Embryonic facial prominence (tissue), 1 donor: ENCODE results near the gene CCDC90B.
A peak's percentile ranks its signal among the peaks of the same experiment; 100 is the strongest.
"Not testable (repeated sequence)": the region's sequence is repeated elsewhere in the genome, so short reads cannot be mapped to it uniquely, and the experiment has no call there.

Experiments used
- DNase-seq: peaks from one replicate; pipeline ENCODE4 v3.0.0-alpha.2; 2016; ENCODE audit errors: extremely low spot score

The CCDC90B gene, protein sequence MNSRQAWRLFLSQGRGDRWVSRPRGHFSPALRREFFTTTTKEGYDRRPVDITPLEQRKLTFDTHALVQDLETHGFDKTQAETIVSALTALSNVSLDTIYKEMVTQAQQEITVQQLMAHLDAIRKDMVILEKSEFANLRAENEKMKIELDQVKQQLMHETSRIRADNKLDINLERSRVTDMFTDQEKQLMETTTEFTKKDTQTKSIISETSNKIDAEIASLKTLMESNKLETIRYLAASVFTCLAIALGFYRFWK

DNA sequence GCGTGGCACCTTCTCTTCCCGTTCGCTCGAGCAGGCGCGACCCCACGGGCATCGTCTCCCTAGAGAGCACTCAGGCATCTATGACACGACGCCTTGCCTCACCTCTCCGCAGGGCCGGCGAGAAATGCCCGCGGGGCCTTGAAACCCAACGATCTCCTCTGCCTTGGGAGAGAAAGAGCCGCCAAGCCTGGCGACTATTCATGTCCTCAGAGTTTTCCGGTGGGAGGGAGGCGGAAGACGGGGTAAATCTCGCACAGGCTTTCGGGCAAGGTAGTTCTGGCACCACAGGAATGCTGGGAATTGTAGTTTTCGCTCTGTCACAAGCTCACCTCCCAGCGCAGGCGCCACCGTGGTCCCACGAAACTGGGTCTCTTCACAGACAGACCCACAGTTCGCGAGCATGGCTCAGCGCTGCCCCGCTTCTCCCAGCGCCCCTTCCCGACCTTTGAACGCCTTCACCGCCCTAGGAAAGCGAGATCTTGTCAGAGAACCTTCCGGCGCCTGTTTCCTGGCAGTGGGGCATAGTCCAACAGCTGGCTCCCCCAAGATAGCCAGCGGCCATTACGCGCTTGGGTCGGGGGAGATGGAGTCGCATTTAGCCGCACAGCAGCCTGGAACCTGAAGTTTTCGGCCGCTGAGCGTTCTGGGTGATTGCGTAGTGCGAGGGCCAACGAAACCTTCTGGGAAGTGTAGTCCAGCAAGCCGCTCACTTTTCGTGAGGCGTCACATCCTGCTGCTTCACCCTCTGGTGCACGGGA lies at the start of gene CCDC90B:
Gene CCDC90B, minus strand, starts transcription at position 597 of the 758 bp plus-strand sequence. Its CDS starts 395 bp downstream, at position 202.
- DNase-seq: peak; percentile 96

DNA sequence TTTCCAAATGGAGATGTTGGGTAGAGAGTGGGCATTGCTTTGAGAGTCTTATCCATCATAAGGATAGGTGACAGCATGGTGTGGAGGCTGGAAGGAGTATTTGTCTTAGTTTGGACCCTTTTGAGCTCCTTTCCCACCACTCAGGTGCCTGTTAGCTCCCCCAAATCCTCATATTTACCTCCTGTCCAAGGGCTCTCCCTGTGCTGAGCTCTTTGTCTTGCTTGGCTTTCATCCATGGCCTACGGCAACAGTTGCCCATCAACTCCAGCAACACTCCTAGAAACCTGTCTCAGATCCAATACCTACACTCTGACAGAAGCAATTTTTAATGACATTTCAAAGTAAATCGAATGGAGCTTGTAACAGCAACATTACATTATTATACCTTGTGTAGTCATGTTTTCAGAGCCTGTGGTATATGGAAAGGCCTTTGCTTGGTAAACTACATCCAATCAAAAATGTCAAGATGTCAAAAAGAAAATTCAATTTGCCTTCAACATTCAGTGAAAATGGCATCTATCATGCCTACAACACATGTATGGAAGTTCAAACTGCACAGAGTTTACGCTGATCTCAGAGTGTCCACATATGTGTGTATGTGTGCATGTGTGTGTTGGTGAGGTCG lies 49.4 kb upstream of the CCDC90B start:
- DNase-seq: no peak

DNA sequence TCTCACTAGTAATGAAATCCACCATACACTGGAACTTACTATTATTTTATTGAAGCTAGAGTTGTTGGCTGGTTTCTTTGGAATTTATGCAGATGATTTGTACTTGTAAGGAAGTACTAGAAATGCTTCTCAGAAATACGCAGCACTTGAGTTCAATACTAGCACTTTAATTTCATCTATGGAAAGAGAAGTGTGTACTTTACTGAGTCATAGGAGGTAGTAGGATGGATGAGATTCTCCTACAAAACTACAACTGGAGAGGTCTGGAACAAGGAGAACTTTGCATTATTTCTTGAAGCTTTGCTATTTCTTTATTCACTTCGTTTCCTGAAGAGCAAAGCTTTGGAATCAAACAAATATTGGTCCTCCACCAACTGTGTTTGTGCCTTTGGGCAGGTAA lies 44.1 kb upstream of the CCDC90B start:
- DNase-seq: no peak

DNA sequence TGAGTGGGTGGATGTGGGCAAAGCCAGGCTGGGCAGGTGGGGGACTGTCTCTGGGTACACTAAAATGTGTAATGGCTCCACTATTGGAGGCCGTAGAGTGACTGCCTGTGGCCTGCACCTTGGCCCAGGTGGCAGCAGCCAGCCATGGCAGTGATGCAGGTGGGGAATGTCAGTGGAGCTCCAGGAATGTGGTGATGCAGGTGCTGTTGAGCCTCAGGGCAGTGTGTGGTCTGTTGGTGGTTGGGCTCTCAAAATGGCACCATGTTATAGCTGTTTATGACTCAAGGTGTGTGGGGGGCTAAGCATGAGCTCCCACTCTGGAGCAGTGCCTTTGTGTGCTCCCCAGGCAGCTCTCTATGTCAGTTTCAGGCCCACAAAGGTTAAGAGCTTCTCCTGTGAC lies 40.2 kb upstream of the CCDC90B start:
- DNase-seq: no peak

DNA sequence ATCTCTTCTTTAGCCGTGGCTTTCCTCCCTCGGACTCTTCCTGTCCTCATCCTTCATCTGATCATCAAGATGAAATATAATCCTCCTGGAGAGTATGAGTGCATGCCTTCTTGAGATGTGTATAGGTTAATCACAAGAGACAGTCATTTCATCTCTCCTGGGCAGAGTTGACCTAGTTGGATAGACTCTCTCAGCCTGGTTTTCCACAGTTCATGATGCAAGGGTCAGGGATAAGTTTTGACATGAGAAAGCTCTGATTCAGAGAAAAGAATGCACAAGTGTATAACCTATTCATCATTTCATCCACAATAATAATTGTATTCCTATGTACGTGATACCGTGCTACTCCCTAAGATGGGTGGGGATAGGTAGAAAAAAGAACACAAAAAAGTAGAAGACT lies 33.2 kb upstream of the CCDC90B start:
- no peak for DNase-seq

DNA sequence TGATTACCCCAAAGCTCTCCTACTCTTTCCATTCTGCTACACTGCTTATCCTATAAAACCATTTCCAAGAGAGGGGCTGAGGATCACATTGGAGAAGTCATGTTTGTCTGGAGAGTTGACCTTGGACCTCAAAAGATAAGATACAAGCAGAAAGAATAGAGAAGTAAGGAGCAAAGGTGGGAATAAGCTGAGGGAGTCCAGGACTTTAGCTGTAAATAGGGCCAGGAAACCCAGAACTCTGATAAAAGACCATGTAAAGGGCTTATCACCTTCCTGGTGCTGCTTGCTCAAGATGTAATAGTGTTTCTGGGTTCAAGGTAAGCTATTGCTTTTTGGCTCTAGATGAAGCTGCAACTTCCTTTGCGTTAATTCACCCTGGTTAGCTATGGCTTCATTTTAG lies 32.8 kb upstream of the CCDC90B start:
- no peak for DNase-seq

DNA sequence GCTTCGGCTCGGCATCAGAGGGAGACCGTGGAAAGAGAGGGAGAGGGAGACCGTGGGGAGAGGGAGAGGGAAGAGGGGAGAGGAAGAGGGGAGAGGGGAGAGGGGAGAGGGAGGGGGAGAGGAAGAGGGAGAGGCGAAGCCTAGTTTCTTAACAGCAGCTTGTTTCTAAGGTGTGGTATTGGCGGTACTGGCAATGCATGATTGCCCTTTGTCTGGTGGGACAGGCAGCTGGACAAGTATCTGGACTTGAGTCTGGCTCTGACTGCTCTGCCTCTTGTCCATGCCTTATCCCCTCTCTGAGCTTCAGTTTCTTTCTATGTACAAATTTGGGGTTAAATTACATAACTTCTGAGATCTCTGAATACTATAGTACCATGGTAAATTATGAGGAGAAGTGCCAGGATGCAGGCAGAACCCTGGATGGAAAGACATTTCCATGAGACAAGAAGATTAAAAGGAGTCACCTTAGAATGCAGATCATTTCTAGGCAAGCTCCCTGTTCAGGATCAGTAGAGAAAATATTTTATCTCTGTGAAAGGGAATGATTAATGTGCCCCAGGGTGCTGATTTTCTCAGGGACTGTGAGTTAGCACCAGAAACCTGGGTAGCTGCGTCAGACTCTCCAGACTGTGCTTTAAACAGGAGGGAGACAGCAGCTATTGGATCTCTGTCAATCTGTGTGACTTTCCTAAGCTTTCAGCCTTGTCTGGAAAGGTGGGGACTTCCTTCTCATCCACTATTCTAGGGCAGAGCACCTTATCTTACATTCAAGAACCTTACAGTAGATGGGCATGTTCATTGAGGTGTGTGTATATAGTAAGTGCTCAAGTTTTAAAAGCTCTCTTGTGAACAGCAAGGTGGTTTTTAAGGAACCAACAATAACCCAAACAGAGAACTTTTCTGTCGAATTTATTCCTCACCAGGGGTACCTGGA lies 31.9 kb upstream of the CCDC90B start:
- no peak for DNase-seq

DNA sequence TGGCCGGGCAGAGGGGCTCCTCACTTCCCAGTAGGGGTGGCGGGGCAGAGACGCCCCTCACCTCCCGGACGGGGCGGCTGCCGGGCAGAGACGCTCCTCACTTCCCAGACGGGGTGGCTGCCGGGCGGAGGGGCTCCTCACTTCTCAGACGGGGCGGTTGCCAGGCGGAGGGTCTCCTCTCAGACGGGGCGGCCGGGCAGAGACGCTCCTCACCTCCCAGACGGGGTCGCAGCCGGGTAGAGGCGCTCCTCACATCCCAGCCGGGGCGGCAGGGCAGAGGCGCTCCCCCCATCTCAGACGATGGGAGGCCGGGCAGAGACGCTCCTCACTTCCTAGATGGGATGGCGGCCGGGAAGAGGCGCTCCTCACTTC lies 30.7 kb upstream of the CCDC90B start:
- not testable (repeated sequence) for DNase-seq

DNA sequence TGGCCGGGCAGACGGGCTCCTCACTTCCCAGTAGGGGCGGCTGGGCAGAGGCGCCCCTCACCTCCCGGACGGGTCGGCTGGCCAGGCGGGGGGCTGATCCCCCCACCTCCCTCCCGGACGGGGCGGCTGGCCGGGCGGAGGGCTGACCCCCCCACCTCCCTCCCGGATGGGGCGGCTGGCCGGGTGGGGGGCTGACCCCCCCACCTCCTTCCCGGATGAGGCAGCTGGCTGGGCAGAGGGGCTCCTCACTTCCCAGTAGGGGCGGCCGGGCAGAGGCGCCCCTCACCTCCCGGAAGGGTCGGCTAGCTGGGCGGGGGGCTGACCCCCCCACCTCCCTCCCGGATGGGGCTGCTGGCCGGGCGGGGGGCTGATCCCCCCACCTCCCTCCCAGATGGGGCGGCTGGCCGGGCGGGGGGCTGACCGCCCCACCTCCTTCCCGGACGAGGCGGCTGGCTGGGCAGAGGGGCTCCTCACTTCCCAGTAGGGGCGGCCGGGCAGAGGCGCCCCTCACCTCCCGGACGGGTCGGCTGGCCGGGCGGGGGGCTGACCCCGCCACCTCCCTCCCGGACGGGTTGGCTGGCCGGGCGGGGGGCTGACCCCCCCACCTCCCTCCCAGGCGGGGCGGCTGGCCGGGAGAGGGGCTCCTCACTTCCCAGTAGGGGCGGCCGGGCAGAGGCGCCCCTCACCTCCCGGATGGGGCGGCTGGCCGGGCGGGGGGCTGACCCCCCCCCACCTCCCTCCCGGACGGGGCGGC lies 30.2 kb upstream of the CCDC90B start:
- not testable (repeated sequence) for DNase-seq

DNA sequence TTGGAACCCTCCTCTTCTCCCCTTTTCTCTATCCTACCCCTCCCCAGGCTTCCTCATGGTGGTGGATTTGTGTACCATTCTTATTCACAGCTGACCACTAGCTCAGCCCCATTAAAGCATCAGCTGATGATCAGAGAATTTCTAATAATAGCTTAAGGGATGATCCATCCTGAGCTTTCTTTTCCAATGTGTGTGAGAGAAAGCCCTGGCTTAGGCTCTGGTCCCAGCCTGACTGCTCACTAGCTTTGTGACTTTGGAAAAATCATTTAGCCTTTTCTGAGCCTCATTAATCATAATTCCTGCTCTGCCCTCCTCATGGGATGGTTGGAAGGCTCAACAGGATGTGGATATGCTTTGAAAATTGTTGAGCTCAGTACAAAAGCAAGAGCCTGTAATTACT lies 26.3 kb upstream of the CCDC90B start:
- no peak for DNase-seq

DNA sequence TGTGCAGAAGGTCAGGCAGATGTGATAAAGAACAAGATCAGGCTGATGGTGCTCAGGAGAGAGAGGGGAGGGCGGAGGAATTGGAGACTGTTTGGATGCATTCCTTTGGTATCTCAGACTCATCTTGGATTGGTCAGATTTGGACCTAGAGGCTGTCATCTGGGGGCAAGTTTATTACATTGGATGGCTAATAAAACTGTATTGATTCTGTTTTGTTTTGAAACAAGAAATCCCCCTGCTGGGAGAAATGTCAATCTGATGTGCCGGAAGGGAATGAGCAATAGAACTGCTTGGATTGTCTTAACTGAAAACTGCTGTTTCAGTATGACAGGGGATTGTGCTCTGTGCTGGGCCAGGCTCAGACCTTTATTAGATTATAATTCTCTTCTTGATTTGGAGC lies 25.5 kb upstream of the CCDC90B start:
- DNase-seq: no peak

DNA sequence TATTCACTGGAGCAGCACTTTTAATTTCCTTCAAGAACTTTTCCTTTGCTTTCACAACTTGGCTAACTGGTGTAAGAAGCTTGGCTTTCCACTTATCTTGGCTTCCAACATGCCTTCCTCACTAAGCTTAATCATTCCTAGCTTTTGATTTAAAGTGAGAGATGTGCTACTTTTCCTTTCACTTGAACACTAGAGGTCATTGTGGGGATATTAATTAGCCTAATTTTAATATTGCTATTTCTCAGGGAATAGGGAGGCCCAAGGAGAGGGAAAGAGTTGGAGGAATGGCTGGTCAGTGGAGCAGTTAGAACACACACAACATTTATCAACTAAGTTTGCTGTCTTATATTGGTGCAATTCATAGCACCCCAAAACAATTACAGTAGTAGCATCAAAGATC lies 24.6 kb upstream of the CCDC90B start:
- no peak for DNase-seq

DNA sequence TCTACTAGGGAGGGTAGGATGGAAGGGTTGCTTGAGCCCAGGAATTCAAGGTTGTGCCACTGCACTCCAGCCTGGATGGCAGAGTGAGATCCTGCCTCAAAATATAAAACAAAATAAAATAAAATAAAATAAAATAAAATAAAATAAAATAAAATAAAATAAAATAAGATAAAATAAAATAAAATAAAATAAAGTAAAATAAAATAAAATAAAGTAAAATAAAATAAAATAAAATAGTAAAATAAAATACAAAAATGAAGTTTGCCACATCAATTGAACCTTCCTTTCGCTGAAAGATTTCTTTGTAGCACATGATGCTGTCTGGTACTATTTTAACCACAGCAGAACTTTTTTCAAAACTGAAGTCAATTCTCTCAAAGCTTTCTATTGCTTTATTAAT lies 22.4 kb upstream of the CCDC90B start:
- DNase-seq: not testable (repeated sequence)

DNA sequence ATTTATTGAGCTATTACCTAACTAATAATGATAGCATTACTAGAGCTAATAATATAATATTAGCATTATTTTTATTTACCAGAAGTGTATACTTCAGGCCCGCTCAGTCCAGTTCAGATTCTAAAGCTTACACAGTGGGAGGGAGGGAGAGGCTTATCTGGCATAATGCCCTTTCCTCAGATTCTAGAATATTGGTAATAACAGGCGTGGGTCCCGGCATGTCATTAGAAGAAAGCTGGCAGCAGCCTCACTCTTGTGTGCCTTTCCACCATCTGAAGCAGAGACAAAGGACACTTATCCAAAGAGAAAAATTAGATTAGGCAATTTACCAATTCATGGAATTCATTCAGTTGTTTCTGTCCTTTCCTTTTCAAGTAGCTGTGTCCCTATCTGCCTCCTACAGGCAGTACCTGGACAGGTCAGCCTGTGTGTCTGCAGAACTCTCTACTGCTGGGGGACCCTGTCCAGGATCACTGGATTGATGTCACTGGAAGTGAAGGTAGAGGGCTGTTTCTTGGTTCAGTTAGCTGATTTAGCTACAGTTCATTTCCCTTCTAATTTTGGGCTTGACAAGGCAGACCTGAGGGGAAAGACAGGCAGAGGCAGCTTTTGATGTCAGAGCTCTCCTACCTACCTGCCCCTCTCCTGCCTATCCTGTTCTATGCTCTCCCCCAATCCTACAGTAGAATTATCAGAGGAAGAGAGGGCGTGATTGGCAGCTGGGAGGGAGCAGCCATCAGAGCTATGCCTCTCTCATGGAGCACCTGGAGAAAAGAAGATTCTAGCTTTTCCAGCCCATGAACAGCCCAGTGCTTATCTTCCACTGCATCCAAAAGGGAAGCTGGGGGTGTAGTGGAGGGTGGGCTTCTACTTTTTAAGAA lies 20.3 kb upstream of the CCDC90B start:
- DNase-seq: no peak

DNA sequence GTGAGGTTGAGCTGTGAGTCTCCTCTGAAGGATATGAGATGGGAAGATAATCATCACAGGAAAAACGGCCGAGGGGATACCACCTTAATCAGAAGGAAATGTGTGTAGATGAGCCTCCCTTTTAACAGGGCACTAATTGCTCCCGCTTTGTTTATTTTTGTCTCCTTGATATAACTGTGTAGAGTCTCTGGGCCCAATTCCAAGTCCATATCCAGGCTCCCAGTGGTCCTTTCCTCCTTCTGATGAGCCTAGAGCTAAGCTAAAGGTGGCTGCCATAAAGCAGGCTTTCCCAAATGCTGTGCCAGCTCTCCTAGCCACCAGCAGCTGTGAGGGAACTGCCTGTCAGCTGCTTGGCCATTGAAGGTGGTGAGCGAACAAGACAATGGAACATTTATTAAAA lies 17.1 kb upstream of the CCDC90B start:
- DNase-seq: no peak

DNA sequence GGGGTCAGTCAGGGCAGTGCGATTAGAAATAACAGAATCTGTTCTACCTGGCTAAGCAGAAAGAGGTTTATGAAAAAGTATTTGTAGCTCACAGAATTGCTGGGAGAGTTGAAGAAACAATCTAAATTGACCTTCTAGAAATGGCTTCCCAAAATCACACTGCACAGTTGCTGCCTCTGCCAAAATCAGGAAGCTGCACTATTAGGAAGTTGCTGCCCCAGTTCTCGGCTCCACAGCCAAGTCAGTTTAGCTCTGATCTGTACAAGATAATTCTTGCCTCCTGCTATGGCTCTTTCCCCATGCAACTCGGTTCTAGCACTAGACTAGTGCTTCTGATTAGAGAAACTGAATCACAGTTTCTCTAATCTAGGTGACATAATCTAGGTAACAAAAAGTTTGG lies 16.0 kb upstream of the CCDC90B start:
- no peak for DNase-seq

DNA sequence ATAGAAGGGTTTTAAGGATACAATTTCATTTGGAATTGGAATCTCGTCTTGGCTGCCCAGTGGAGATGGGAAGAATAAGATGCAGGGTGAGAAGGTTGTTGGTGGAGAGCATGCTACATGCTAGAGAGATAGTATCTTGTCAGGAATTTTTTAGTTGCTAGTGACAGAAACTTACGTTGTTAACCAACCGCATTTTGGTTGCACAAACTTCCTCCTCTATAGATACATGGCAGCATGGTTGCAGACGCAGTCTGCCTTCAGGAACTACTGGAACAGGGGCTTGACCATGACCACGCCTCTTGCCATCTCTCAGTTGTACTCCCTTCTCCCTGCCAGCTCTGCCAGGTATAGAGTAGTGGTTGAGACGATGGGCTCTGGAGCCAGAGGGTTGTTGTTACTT lies 13.5 kb upstream of the CCDC90B start:
- no peak for DNase-seq

DNA sequence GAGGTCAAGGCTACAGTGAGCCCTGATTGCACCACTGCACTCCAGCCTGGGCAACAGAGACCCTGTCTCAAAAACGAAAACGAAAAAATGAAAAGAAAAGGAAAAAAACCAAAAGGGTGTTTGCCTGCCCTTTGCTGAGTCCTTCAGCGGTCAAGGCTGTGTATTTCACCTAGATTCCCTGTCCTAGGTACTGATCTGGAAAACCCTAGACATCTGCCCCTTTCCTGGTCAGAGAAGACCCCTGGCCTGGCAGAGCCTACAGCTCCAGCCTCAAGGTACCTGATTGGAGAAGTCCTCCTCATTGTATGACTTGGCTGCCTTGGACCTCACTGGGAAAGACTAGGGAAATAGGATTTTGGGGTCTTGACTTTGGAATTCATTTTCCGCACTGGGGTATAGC lies 8.0 kb upstream of the CCDC90B start:
- DNase-seq: no peak

DNA sequence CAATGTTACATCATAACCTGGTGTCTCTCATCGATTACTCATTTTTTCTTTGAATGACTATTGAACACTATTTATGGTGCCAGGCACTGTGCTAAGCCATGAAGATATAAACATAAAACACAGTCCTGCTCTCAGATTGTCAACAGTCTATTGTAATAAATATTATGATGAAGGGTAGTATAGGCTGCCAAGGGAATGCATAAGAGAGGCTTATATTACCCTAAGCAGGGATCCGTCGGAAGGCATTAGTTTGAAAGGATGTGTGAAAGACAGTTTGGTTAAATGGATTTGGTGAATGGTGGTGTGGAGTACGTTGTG lies 7.2 kb upstream of the CCDC90B start:
- DNase-seq: no peak

DNA sequence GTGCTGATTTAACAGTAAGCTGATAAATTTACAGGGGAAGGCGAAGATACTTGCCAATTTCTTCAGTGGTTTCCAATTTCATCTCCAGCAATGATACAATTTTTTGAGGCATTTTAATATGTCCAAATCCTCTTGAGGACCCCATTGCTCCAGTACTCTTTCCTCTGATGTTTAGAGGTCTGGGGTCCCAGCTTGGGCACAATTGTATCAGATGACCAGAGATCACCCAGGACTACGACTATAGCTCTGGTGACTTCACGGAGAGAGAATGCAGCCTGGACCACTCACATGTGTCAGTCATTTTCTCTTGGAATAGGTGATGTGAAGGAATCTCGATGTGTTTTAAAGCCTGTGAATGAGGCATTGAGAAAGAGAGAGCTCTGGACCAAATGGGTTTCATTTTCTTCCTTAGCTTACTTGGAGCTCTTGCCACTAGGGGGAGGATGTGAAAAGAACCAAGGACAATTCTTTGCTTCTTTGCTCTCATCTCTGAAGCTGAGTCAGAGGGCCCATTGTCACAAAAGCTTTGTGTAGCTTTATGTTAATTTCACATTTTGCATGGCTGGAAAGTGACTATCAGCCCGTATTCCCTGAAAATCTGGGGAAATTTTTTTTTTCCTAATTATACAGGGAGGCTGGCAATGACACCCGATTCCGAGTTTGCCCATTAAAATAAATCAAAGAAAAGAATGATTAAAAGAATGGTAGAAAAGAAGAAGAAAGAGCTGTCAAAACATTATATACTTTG lies 6.7 kb upstream of the CCDC90B start:
- no peak for DNase-seq
